ENCODE results near the gene ACSS3. TPM values are rescaled to one million over a fixed set of nuclear protein-coding genes. Genes with fewer than 3 reads are reported as not detected.

ACSS3 gene
- total RNA-seq, 2 donors from 2014 or later: 20.3 to 32.3 TPM

DNA sequence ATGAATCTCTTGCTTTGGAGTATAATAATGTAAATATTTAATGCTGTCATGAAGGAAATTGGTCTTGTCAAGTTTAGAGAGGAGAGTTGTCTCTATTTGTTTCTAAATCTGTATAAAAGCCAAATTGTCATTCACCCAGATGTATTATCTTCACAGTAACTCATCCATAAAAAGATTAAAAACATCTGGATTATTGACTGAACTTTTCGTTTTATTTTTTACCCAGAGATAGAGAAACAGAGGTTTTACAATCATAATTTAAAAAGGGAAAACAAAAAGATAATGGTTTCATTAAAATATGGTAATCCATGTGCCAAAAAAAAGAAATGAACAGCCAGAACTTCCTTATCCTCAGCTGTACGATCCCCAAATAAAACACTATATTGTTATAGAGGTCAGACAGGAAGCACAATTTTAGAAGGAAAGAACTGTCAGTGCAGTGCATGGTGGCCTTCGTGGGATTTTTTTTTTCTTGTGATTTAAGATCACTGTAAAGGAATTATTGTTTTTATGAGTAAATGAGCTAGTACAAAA is 125.9 kb downstream of the ACSS3 start:
- Histone ChIP-seq H3K4me3 (no peak overlapping the region), H3K36me3 (no peaks in the 10 kb centered on the region), H3K4me1 (peaks cover 0 to 14% of the 10 kb centered on the region in 2 donors), H3K27ac (no peak overlapping the region), H3K9me3 (no peaks in the 10 kb centered on the region), H3K27me3 (no peaks in the 10 kb centered on the region)
- DNase-seq (ENCODE audit: low spot score): no peak
- TF ChIP-seq, protein P1, sequence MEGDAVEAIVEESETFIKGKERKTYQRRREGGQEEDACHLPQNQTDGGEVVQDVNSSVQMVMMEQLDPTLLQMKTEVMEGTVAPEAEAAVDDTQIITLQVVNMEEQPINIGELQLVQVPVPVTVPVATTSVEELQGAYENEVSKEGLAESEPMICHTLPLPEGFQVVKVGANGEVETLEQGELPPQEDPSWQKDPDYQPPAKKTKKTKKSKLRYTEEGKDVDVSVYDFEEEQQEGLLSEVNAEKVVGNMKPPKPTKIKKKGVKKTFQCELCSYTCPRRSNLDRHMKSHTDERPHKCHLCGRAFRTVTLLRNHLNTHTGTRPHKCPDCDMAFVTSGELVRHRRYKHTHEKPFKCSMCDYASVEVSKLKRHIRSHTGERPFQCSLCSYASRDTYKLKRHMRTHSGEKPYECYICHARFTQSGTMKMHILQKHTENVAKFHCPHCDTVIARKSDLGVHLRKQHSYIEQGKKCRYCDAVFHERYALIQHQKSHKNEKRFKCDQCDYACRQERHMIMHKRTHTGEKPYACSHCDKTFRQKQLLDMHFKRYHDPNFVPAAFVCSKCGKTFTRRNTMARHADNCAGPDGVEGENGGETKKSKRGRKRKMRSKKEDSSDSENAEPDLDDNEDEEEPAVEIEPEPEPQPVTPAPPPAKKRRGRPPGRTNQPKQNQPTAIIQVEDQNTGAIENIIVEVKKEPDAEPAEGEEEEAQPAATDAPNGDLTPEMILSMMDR (IDR thresholded peaks at IDR 0.05): no peak

- TF ChIP-seq, protein P1 (IDR thresholded peaks at IDR 0.05): no peak
- H3K9me3 ChIP-seq: no peaks in the 10 kb centered on the region
- no peak overlapping the region for H3K27ac ChIP-seq
- H3K4me3 ChIP-seq: no peak overlapping the region
- H3K27me3 ChIP-seq: no peaks in the 10 kb centered on the region
- H3K4me1 ChIP-seq: peaks cover 0 to 30% of the 10 kb centered on the region in 2 donors
- DNase-seq (ENCODE audit: low spot score): no peak
- H3K36me3 ChIP-seq: no peaks in the 10 kb centered on the region
These were observed 127.5 kb downstream of the ACSS3 start for GRCh38 chr12:81205416-81205815.

GRCh38 chr12:81206429-81206828 is 128.6 kb downstream of the ACSS3 start:
- Histone ChIP-seq H3K27ac (no peak overlapping the region), H3K9me3 (no peaks in the 10 kb centered on the region), H3K4me1 (peaks cover 0 to 33% of the 10 kb centered on the region in 2 donors), H3K36me3 (no peaks in the 10 kb centered on the region), H3K4me3 (no peak overlapping the region), H3K27me3 (no peaks in the 10 kb centered on the region)
- TF ChIP-seq, protein P1 (IDR thresholded peaks at IDR 0.05): no peak
- DNase-seq (ENCODE audit: low spot score): no peak

GRCh38 chr12:81207173-81207572 is 129.3 kb downstream of the ACSS3 start:
- TF ChIP-seq, protein P1 (IDR thresholded peaks at IDR 0.05): no peak
- H3K27me3 ChIP-seq: no peaks in the 10 kb centered on the region
- H3K4me3 ChIP-seq: no peak overlapping the region
- H3K36me3 ChIP-seq: no peaks in the 10 kb centered on the region
- H3K4me1 ChIP-seq: peaks cover 0 to 33% of the 10 kb centered on the region in 2 donors
- no peak for DNase-seq (ENCODE audit: low spot score)
- peak overlapping the region in 1 of 2 donors; percentile 17 for H3K27ac ChIP-seq
- no peaks in the 10 kb centered on the region for H3K9me3 ChIP-seq

- Histone ChIP-seq H3K36me3 (no peaks in the 10 kb centered on the region), H3K27me3 (no peaks in the 10 kb centered on the region), H3K27ac (peak overlapping the region in 1 of 2 donors; percentile 84), H3K4me1 (peaks cover 0 to 33% of the 10 kb centered on the region in 2 donors), H3K4me3 (no peak overlapping the region), H3K9me3 (no peaks in the 10 kb centered on the region)
- TF ChIP-seq, protein P1 (IDR thresholded peaks at IDR 0.05): no peak
- DNase-seq (ENCODE audit: low spot score): no peak
These were observed 129.8 kb downstream of the ACSS3 start for GRCh38 chr12:81207664-81208063.
